H1 (cell line): ENCODE results near the gene RPS3A. TPM values are rescaled to one million over a fixed set of nuclear protein-coding genes. Genes with fewer than 3 reads are reported as not detected.

Experiments
- CTCF ChIA-PET: fragments of 300-600 bp; sonication (Branson Sonifier 250); formaldehyde crosslinking; loops from one replicate; lab custom pipeline; 2021; ENCODE audit not compliant: partially characterized antibody; lab: Charles Lee
- POLR2A ChIA-PET: fragments of 300-600 bp; sonication (Branson Sonifier 250); formaldehyde crosslinking; loops from one replicate; lab custom pipeline; 2021; ENCODE audit warnings: inconsistent platforms; ENCODE audit not compliant: partially characterized antibody; lab: Charles Lee
- DNase-seq, 2 experiments: peaks; one replicate each; pipeline versions ENCODE4 v3.0.0 to v3.0.0-alpha.2; 2010 to 2022; ENCODE audit warnings: low spot score in 2 of 2, low read depth in 1 of 2, mixed read lengths in 1 of 2
- FAIRE-seq: peaks from 2 replicates; lab custom pipeline; 2011; peaks lifted over from hg19 to GRCh38; lab: Jason Lieb, UNC
- H2AFZ ChIP-seq: 2 replicates; pipeline ENCODE4 v1.8.1; 2012; ENCODE audit warnings: low read length, inconsistent platforms
- H2AK5ac ChIP-seq: 2 replicates; pipeline ENCODE4 v1.6.1; 2013; ENCODE audit warnings: low read depth, low read length
- H2BK120ac ChIP-seq: replicated peaks from 2 replicates; pipeline ENCODE3; 2013; ENCODE audit warnings: low read depth, low read length, inconsistent platforms
- H2BK12ac ChIP-seq: 2 replicates; pipeline ENCODE4 v1.6.1; 2013; ENCODE audit warnings: low read depth, low read length
- H2BK15ac ChIP-seq: 2 replicates; pipeline ENCODE4 v1.6.1; 2013; ENCODE audit warnings: low read length
- H2BK20ac ChIP-seq: 2 replicates; pipeline ENCODE4 v1.6.1; 2013; ENCODE audit warnings: low read length
- H2BK5ac ChIP-seq: 2 replicates; pipeline ENCODE4 v1.6.1; 2013; ENCODE audit warnings: low read depth, low read length
- H3K14ac ChIP-seq: 2 replicates; pipeline ENCODE4 v1.6.1; 2013; ENCODE audit warnings: inconsistent platforms; ENCODE audit not compliant: insufficient read length
- H3K18ac ChIP-seq: 2 replicates; pipeline ENCODE4 v1.6.1; 2013; ENCODE audit warnings: low read length; ENCODE audit errors: extremely low read depth
- H3K23ac ChIP-seq: 2 replicates; pipeline ENCODE4 v1.6.1; 2013; ENCODE audit warnings: inconsistent platforms; ENCODE audit not compliant: insufficient read length
- H3K23me2 ChIP-seq: 2 replicates; pipeline ENCODE4 v1.6.1; 2013; ENCODE audit warnings: low read depth, low read length
- H3K27ac ChIP-seq: 2 replicates; pipeline ENCODE4 v1.6.1; 2011; ENCODE audit warnings: low read depth, low read length, inconsistent platforms
- H3K27me3 ChIP-seq, 4 experiments: replicated peaks in 1 of 4; 1 replicate in 1 of 4; 2 replicates in 3 of 4; pipeline versions ENCODE4 v1.6.1 to v1.8.1; 2011 to 2013; ENCODE audit warnings: low read length in 3 of 4, mild to moderate bottlenecking in 3 of 4, inconsistent platforms in 2 of 4, mixed read lengths in 2 of 4, moderate library complexity in 1 of 4; ENCODE audit not compliant: control insufficient read depth in 3 of 4, insufficient read depth in 3 of 4; ENCODE audit errors: extremely low read depth in 1 of 4
- H3K36me3 ChIP-seq, 4 experiments: 2 replicates each; pipeline versions ENCODE4 v1.6.1 to v1.8.1; 2011 to 2013; ENCODE audit warnings: mild to moderate bottlenecking in 4 of 4, low read length in 3 of 4, moderate library complexity in 2 of 4, control low read depth in 1 of 4, inconsistent platforms in 1 of 4; ENCODE audit not compliant: insufficient read depth in 4 of 4, control insufficient read depth in 2 of 4
- H3K4ac ChIP-seq: replicated peaks from 2 replicates; pipeline ENCODE3; 2013; ENCODE audit warnings: low read length, low read depth, mixed read lengths, inconsistent platforms; ENCODE audit not compliant: insufficient read length
- H3K4me1 ChIP-seq, 4 experiments: replicated peaks in 1 of 4; 1 replicate in 1 of 4; 2 replicates in 3 of 4; pipeline versions ENCODE4 v1.6.1 to v1.8.1; 2011 to 2013; ENCODE audit warnings: low read length in 3 of 4, inconsistent platforms in 2 of 4, mixed read lengths in 1 of 4; ENCODE audit not compliant: insufficient read depth in 4 of 4, control insufficient read depth in 3 of 4
- H3K4me2 ChIP-seq, 2 experiments: 2 replicates each; pipeline versions ENCODE4 v1.6.1 to v1.8.1; 2011 to 2013; ENCODE audit warnings: low read depth in 2 of 2, low read length in 2 of 2, control low read depth in 1 of 2, inconsistent platforms in 1 of 2, mild to moderate bottlenecking in 1 of 2; ENCODE audit not compliant: insufficient read depth in 1 of 2
- H3K4me3 ChIP-seq, 4 experiments: fragments of 200-600, 300-600 bp in 1 of 4; sonication (generic), shearing (Covaris generic), sonication (Bioruptor Twin) in 1 of 4; 2 replicates each; pipeline versions ENCODE4 v1.5.1 to v1.8.1; 2011 to 2016; ENCODE audit warnings: low read length in 4 of 4, low read depth in 3 of 4, control low read depth in 2 of 4, inconsistent platforms in 2 of 4, mild to moderate bottlenecking in 2 of 4, mixed read lengths in 1 of 4, moderate library complexity in 1 of 4; ENCODE audit not compliant: insufficient read depth in 2 of 4; ENCODE audit errors: extremely low read depth in 1 of 4
- H3K56ac ChIP-seq: replicated peaks from 2 replicates; pipeline ENCODE3; 2013; ENCODE audit warnings: low read depth, mild to moderate bottlenecking, mixed read lengths, low read length, inconsistent platforms; ENCODE audit not compliant: insufficient read length
- H3K79me1 ChIP-seq: 2 replicates; pipeline ENCODE4 v1.6.1; 2013; ENCODE audit warnings: low read depth, low read length, control low read depth
- H3K79me2 ChIP-seq, 2 experiments: 2 replicates each; pipeline versions ENCODE4 v1.6.1 to v1.8.1; 2012 to 2013; ENCODE audit warnings: low read length in 2 of 2, mild to moderate bottlenecking in 2 of 2, inconsistent platforms in 1 of 2; ENCODE audit not compliant: insufficient read depth in 2 of 2, control insufficient read depth in 1 of 2
- H3K9ac ChIP-seq, 4 experiments: replicated peaks in 1 of 4; 1 replicate in 1 of 4; 2 replicates in 3 of 4; pipeline versions ENCODE4 v1.6.1 to v1.8.1; 2011 to 2013; ENCODE audit warnings: low read depth in 3 of 4, low read length in 3 of 4, control low read depth in 2 of 4, mild to moderate bottlenecking in 2 of 4, moderate library complexity in 2 of 4, inconsistent platforms in 1 of 4; ENCODE audit errors: extremely low read depth in 1 of 4
- H3K9me3 ChIP-seq, 2 experiments: 2 replicates each; pipeline versions ENCODE4 v1.6.1 to v1.8.1; 2012 to 2013; ENCODE audit warnings: mild to moderate bottlenecking in 2 of 2, moderate library complexity in 2 of 2, control low read depth in 1 of 2, inconsistent platforms in 1 of 2, low read depth in 1 of 2, low read length in 1 of 2, mixed read lengths in 1 of 2; ENCODE audit not compliant: insufficient read depth in 2 of 2
- H4K20me1 ChIP-seq, 2 experiments: replicated peaks in 1 of 2; 2 replicates each; pipeline versions ENCODE3 to v1.8.1; 2011 to 2013; ENCODE audit warnings: inconsistent platforms in 2 of 2, low read length in 2 of 2, mild to moderate bottlenecking in 1 of 2; ENCODE audit not compliant: insufficient read depth in 2 of 2, control insufficient read depth in 1 of 2
- H4K5ac ChIP-seq: 2 replicates; pipeline ENCODE4 v1.6.1; 2013; ENCODE audit warnings: low read length, low read depth, mixed read lengths, inconsistent platforms; ENCODE audit not compliant: insufficient read length
- H4K8ac ChIP-seq: 2 replicates; pipeline ENCODE4 v1.8.0; 2013; ENCODE audit warnings: mild to moderate bottlenecking, moderate library complexity, low read length, inconsistent platforms; ENCODE audit not compliant: insufficient read depth; ENCODE audit errors: extremely low read depth
- H4K91ac ChIP-seq: replicated peaks from 2 replicates; pipeline ENCODE3; 2013; ENCODE audit warnings: low read length, mixed read lengths, inconsistent platforms; ENCODE audit not compliant: insufficient read length
- FOSL1 ChIP-seq: IDR thresholded peaks from 2 replicates; pipeline ENCODE4 v1.6.1; 2011; ENCODE audit warnings: mild to moderate bottlenecking, low read depth, low read length, moderate library complexity; ENCODE audit not compliant: insufficient read depth
- POLR2A ChIP-seq, 2 experiments: IDR thresholded peaks; 1 replicate in 1 of 2; 2 replicates in 1 of 2; pipeline ENCODE4 v1.6.1; 2011; ENCODE audit warnings: low read depth in 2 of 2, low read length in 2 of 2, mild to moderate bottlenecking in 2 of 2; ENCODE audit errors: control extremely low read depth in 1 of 2
- SP2 ChIP-seq: IDR thresholded peaks from 2 replicates; pipeline ENCODE4 v1.6.1; 2012; ENCODE audit warnings: mild to moderate bottlenecking, low read length, inconsistent platforms
- WGBS, 2 experiments: shearing (Covaris generic) in 1 of 2; methylation state at CpG; one replicate each; pipeline versions ENCODE4 v1.1.6 to v1.1.7; 2013 to 2015; ENCODE audit warnings: low lambda C conversion rate in 2 of 2, mixed read lengths in 2 of 2, inconsistent platforms in 1 of 2, low coverage in 1 of 2, missing lambda C conversion rate in 1 of 2; ENCODE audit not compliant: insufficient replicate concordance in 2 of 2, insufficient coverage in 1 of 2, insufficient read length in 1 of 2; ENCODE audit errors: extremely low coverage in 1 of 2, missing lambda C conversion rate in 1 of 2; 5-methylcytosine and 5-hydroxymethylcytosine counted together
- polyA plus RNA-seq, 7 experiments: library from polyadenylated mRNA; depleted of rRNA in 3 of 7; stranded (reverse) in 5 of 7; unstranded in 2 of 7; fragments of >200 nt in 5 of 7; fragments of 200-250 nt in 2 of 7; gene quantifications; 1 replicate in 5 of 7; 2 replicates in 1 of 7; 4 replicates in 1 of 7; pipeline versions ENCODE4 v1.2.1 to v1.2.3, GENCODE V29; 2011 to 2013; ENCODE audit warnings: missing spikeins in 2 of 7, mixed read lengths in 2 of 7
- total RNA-seq: library from RNA; stranded (reverse); fragmentation: NEBNext Ultra II Directional; extraction: Animal tissue kit (Norgen Biotek cat#: 25700); gene quantifications from 2 replicates; pipeline ENCODE4 v1.2.1, GENCODE V29; 2021

Gene RPS3A
- total and polyA plus RNA-seq, 2 of the 8 experiments (the other 6 are each of a cell fraction or from before 2014, with no cell fraction given), result 2,162 to 2,822 TPM

DNA sequence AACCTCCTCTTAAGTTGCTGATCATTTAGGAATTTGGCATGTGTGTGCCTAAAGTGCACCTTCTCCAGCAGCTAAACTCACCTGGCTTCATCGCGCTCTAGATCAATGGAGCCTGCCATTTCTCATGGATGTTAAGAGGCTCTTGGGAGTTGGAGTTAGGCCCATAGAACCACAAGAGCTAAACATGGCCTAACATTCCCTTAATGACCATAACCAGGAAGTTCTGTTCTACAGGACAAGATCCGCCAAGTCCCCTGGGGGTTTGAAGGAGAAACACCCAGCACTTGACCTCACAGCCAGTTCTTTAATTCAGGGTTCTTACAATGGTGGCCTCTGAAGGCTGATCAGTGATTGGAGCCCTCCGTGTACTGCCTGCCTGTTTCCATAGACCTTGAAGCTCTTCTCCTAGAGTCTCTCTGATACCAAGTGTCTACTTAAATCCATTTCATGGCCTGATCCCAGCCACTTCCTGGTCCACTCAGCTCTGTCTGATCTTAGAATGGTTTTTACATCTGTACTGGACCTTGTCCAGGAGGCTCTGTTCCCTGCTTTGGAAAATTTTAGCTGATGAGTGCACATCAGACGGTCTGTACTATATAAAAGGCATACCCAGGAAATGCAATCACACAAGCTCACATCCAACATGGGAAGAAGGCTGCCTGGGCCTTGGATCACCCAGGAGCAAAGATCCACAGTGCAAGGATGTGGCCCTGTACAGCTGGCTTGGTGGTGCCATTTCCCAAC is 45.1 kb downstream of the RPS3A start:
- H3K9me3 ChIP-seq, result no peaks in the 10 kb centered on the region
- no peak overlapping the region for H3K23ac ChIP-seq
- H3K4me1 ChIP-seq, result peaks cover 0 to 4% (median 0%) of the 10 kb centered on the region in 4 experiments; a peak in 1 of 7 replicates
- no peak overlapping the region for H2BK5ac ChIP-seq
- DNase-seq (no peak), FAIRE-seq (no peak)
- CTCF ChIA-PET, result interaction anchor here (0.5 to 1.3 kb wide), 4 partner anchors 12 to 333 kb away, joined by 3 read pairs; no protein-coding TSS in a partner anchor
- H3K36me3 ChIP-seq, result peaks cover 0 to 17% (median 14%) of the 10 kb centered on the region in 4 experiments; a peak in 7 of 8 replicates
- H3K4me2 ChIP-seq, result no peak overlapping the region
- H3K14ac ChIP-seq, result no peak overlapping the region
- H4K8ac ChIP-seq, result no peak overlapping the region
- H3K79me1 ChIP-seq, result no peaks in the 10 kb centered on the region
- H3K4ac ChIP-seq, result no peak overlapping the region
- H2BK12ac ChIP-seq, result no peak overlapping the region
- 90% methylated on average over 5 of the region's 5 CpGs; no CpG with 5 or more reads in 1 of the 2 experiments for whole genome bisulfite sequencing, 2 experiments
- H4K91ac ChIP-seq, result no peak overlapping the region
- H2AFZ ChIP-seq, result no peak overlapping the region
- H3K79me2 ChIP-seq, result no peaks in the 10 kb centered on the region
- H3K27ac ChIP-seq, result no peak overlapping the region
- H3K23me2 ChIP-seq, result no peaks in the 10 kb centered on the region
- H3K27me3 ChIP-seq, result no peaks in the 10 kb centered on the region
- POLR2A ChIA-PET, result interaction anchor here (0.5 to 1.4 kb wide), 4 partner anchors 9 to 44 kb away, joined by 3 to 5 read pairs (median 4); no protein-coding TSS in a partner anchor
- H4K5ac ChIP-seq, result no peak overlapping the region
- TF ChIP-seq FOSL1 (no peak), SP2 (no peak), POLR2A (IDR thresholded peaks at IDR 0.05; ENCODE audit: control extremely low read depth in 1 of 2, low read depth in 2 of 2, low read length in 2 of 2) (no peak)
- H2AK5ac ChIP-seq, result no peak overlapping the region
- no peak overlapping the region for H3K9ac ChIP-seq
- no peak overlapping the region for H3K56ac ChIP-seq
- H2BK120ac ChIP-seq, result no peak overlapping the region
- no peaks in the 10 kb centered on the region for H4K20me1 ChIP-seq
- no peak overlapping the region for H3K4me3 ChIP-seq
- H3K18ac ChIP-seq, result no peak overlapping the region
- no peak overlapping the region for H2BK15ac ChIP-seq
- no peak overlapping the region for H2BK20ac ChIP-seq
